NCI-H2227 (cell line): Measurements from ENCODE around the gene WDR82.

ENCODE experiments used
- DNase-seq: peaks from one replicate; lab custom pipeline; 2025; ENCODE audit not compliant: unreplicated experiment; lab: John Stamatoyannopoulos, UW

WDR82 gene

GRCh38 chr3:52278510-52279069, at the start of gene WDR82:
Gene WDR82, minus strand, starts transcription at chr3:52278649. Its CDS starts 288 bp downstream, at chr3:52278361.
- DNase-seq, result peak; percentile 94

- no peak for DNase-seq
These were observed 49.2 kb upstream of the WDR82 start for GRCh38 chr3:52327486-52328290.

DNA sequence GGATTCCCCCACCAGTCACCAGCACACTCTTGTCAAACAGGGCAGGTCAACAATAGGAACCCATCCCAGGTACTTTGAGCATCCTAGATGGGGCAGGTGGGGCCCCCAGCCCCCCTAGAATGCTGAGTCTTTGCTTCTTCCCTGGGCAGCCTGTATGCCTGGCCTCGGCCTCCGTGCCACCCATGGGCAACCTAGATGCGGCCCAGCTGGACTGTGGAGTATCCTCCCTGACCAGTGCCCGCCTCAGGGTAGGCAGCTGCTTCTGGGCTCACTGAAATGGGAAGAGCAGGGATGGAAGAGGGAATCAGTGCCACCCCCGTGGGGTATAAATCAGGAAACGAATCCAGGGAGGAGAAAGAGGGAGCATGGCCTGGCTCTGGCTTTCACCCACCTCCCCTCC, 48.5 kb upstream of the WDR82 start:
- DNase-seq, result no peak

DNA sequence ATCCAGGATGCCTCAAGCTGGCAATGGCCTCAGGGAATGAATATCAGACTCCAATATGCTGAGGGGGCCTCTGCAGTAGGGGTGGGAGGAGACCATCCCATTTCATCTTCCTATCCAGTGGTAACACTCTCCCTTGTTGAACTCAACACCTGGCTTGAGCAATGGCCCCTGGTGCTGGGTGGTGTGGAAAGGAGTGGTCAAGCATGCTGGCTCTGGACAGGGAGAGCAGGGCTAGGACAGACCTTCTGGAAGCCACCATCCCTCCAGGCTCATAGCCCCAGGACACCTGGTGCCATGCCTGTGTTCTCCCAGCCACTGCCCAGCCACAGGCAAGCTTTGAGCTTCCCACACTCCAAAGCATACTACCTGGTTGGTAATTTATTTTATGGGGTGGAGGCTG, 47.2 kb upstream of the WDR82 start:
- DNase-seq, result no peak

DNA sequence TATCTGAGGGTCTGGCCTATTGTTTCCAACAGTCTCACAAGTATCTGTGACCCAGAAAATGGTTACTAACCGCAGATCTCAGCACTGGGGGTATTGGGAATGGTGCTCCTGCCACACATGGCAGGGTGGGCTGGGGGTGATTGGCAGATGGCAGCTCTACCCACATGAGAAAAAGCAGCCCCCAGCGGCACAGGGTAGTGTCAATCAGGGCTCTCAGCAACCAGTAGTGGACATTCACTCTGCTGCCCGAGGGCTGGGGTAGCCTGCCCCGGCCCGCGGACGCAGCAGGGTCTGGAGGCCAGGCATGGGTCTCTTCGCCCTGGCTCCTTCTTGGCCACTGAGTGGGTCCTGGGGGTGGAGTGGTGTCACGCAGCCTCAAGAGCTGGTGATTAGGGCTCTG, 46.2 kb upstream of the WDR82 start:
- DNase-seq, result no peak

- DNase-seq, result no peak
These were observed 45.3 kb upstream of the WDR82 start for GRCh38 chr3:52323526-52324295.

DNA sequence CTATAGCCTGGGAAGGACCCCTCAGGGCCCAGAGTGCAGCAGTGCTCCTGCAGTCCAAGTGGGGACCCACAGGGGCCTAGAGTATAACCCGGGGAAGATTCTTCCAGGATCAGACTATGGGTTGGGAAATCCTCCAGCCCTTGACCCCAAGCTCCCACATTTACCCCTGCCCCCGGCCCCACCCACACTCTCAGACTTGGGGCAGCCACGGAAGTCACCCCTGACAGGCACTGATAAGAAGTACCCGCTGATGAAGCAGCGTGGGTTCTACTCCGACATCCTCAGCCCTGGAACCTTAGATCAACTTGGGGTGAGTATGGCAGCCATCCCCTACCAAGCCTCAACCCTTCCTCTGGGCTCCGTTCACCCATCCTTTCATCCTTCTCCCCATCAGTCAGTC, 44.0 kb upstream of the WDR82 start:
- DNase-seq, result no peak

DNA sequence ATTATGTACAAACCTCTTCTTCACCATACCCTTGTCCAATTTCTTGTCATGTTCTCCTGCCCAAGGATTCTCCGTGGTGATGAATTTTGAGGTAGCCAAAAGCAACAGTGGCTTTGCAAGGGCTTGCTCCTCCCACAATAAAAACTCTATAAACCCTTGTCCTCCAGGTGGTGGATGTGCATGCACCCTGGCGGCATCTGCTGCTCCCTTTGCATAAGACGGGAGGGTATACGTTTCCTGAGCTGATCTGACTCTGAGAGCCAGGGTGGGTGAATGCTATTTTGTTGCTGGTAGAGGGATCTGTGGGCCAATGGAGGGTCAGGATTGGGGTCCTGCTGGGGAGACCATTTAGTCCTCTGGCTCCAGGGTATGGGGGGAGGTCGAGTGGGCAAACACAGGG, 43.0 kb upstream of the WDR82 start:
- no peak for DNase-seq

GRCh38 chr3:52319921-52320595, 41.6 kb upstream of the WDR82 start:
- DNase-seq, result no peak

DNA sequence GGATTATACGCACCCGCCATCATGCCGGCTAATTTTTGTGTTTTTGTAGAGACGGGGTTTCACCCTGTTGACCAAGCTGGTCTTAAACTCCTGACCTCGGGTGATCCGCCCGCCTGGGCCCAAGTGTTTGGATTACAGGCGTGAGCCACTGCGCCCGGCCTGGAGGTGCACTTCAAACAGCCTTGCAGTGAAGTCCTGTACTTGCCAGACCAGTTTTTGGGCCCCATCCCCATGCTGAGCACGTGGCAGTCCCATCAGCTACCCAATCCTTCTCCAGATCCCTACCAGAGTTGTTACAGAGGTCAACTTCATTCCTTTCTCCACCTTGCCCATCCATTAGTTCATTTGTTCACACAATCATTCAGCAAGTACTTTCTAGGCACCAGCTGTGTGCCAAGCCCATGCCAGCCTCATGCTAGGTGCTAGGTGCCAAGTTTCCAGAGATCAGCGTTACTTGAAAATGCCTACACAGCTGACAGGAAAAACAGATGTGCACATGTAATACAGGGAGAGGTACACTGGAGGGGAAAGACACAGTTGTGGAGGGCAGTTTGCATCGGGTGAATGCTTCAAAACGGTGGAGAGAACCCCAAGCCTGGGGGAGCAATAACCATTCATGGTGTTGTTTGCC, 39.9 kb upstream of the WDR82 start:
- no peak for DNase-seq

GRCh38 chr3:52317208-52318000, 39.0 kb upstream of the WDR82 start:
- DNase-seq, result peak; percentile 86

GRCh38 chr3:52315977-52316764, 37.7 kb upstream of the WDR82 start, which contains the start of gene DNAH1:
Gene DNAH1, plus strand, starts transcription at chr3:52316319. Its CDS starts 6,124 bp downstream, at chr3:52322443.
- DNase-seq, result peak; percentile 77

- no peak for DNase-seq
These were observed 36.6 kb upstream of the WDR82 start for GRCh38 chr3:52315006-52315405.

DNA sequence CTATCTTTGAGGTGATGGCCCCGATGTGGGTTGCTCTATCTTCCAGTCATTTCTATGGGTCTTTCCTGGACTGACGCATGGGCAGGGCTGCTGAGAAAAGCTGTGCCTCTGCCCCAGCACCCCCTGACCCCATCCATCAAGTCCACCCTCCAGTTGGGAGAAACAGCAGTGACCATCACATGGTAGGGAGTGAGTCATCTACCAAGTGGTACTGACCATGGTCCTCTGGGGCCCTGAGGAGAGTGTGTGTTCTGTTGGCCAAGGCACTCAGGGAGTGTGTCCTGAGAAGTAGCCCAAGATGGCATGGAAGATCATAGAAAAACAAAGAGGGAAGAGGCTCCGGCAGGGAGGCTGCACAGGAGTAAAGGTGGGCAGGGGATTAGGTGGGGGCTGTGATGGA, 36.0 kb upstream of the WDR82 start:
- DNase-seq, result no peak

GRCh38 chr3:52313774-52314188, 35.3 kb upstream of the WDR82 start:
- no peak for DNase-seq

DNA sequence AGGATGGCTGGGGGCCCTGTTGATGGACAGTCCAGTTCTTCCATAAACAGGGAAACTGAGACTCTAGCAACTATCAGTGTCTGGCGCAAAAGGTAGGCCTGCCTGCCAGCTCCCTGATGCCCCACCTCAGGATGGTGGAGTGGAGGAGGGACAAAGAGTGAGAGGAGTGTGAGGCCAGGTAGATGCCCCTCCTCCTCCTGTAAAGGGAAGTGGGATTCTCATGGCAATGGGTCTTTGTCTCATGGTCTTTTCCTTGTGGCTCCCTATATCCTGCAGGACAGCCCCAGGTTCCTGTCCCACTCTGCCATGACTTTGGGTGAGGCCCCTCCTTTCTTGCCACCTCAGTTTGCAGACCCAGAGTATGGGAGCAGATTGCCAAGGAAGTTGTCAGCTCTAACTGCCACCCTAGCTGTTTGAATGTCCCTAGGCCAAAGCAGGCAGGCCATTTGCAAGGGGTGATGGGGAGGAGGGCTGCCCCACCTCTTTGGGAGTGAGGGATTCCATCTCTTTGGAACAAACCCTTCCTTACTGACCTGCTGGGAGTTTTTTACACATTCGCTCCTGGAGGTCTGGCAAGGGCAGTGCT, 34.8 kb upstream of the WDR82 start:
- DNase-seq, result no peak

DNA sequence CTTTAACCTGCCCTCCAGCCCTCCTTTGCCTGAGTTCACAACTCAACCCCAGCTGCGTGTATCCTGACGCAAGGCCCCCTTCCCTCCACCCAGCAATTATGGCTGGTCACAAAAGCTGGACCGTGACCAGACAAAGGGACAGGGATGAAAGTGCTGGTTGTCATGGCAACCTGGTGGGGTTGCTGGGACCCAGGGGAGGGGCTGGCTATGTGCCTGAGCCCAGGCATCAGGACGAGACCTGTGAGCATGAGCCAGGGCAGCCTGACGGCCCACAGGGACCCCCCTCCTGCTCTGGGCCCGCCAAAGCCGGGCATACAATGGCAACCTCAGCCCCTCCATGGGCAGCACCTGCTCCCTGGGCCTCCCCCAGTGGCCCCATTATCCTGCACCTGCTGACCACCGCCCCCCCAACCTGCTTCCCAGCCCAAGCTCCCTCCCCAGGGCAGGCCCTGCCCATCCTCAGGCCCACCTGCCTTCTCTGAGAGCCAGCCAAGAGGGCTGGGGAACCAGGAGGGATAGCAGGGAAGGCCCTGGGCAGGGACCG, 33.2 kb upstream of the WDR82 start:
- DNase-seq, result peak; percentile 92

DNA sequence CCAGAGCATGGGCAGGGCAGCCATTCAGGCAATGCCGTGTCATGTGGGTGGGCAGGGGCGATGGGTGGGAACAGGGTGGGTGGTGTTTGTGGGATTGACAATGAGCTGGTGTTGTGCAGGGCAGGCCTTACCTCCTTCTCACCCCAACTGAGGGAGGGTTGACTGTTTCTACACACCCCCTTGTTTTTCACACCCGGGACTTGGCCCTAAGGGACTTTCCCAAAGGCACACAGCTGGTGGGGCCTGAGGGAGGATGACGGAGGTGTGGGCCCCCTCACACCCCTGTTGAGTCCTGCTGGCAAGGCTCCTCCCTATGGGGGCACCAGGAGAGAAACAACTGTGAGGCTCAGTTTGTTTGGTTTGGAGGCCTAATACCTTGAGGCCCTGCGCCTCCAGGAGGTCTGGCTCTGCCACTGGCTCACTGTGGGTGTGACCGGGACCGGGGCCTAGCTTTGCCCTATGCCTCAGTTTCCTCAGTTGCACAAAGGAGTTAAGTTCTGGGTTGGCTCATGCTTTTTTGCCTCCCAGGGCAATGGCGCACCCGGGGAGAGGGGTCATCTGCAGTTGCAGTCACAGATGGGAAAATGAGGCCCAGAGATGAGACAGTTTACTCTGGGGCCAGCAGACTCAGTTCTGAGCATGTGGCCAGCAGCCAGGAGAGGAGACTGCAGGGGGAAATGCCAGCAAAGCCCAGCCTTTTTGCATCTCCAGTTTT, 32.6 kb upstream of the WDR82 start:
- no peak for DNase-seq
